Measurements from ENCODE around the gene GLI3.

DNA sequence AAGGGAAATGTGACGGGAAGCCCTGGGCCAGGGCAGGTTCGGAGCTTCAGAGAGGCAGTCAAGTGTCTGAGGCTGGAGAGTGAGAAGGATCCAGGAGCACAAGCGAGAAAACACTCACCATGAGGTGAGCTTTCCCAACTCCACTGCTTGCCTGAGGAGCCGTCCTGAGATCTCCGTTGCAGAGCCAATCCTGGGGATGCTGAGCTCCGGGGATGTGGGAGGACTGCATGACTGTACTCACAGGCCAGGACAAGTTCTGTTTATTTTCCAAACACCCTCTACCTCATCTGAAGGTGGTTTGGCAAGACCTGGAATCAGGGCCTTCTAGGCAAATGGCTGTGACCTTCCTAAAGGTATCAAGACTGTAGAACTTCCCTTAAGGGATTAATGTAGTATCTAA lies 38.7 kb downstream of the GLI3 start:
- TF ChIP-seq EZH2 (IDR thresholded peaks at IDR 0.05; ENCODE audit: insufficient read depth, poor library complexity, severe bottlenecking) = no peak
- TF ChIP-seq EZH2phosphoT487 (IDR thresholded peaks at IDR 0.05; ENCODE audit: insufficient read depth, low read depth) = no peak

Measured in GM23248 (cell line).